ENCODE results near the gene ARMH3.

Gene ARMH3

GRCh38 chr10:101967713-101968112, 88.3 kb downstream of the ARMH3 start:
- Histone ChIP-seq H3K4me1 (ENCODE audit: low read length) (peaks cover 73% of the 10 kb centered on the region), H3K9me3 (replicated peaks; ENCODE audit: insufficient read depth, low read length) (no peaks in the 10 kb centered on the region), H3K4me2 (ENCODE audit: low read depth, low read length) (peak overlapping the region; percentile 64; the same call in 1 of the 2 replicates), H3K27ac (ENCODE audit: low read length) (peak overlapping the region; percentile 92; the same call in 1 of the 2 replicates), H4K20me1 (ENCODE audit: insufficient read depth, low read length) (no peaks in the 10 kb centered on the region), H3K9me2 (replicated peaks; ENCODE audit: insufficient read depth, low read length) (no peaks in the 10 kb centered on the region), H3K27me3 (replicated peaks; ENCODE audit: insufficient read depth, low read length) (no peaks in the 10 kb centered on the region), H3K36me3 (replicated peaks; ENCODE audit: insufficient read depth, low read length) (no peaks in the 10 kb centered on the region), H3K9ac (ENCODE audit: low read length) (no peak overlapping the region), H3F3A (ENCODE audit: insufficient read depth, low read length) (peaks cover 43% of the 10 kb centered on the region), H3K79me2 (ENCODE audit: low read length) (0 out of 2 replicates have a peak, but pooled peaks cover 4% of the 10 kb centered on the region), H2AFZ (ENCODE audit: low read length) (no peak overlapping the region), H3K4me3 (ENCODE audit: low read length) (no peak overlapping the region)
- DNase-seq = no peak
- no peak for TF ChIP-seq EZH2phosphoT487 (IDR thresholded peaks at IDR 0.05; ENCODE audit: low read length)
- no peak for TF ChIP-seq EZH2 (optimal IDR thresholded peaks at IDR 0.05; ENCODE audit: low read depth, low read length)
- no peak for TF ChIP-seq CTCF (IDR thresholded peaks at IDR 0.05; ENCODE audit: low read length)

GRCh38 chr10:101967119-101967518, 88.9 kb downstream of the ARMH3 start:
- Histone ChIP-seq H3F3A (ENCODE audit: insufficient read depth, low read length) (peaks cover 40% of the 10 kb centered on the region), H3K9me2 (replicated peaks; ENCODE audit: insufficient read depth, low read length) (no peaks in the 10 kb centered on the region), H2AFZ (ENCODE audit: low read length) (no peak overlapping the region), H3K4me1 (ENCODE audit: low read length) (peaks cover 67% of the 10 kb centered on the region), H3K9me3 (replicated peaks; ENCODE audit: insufficient read depth, low read length) (no peaks in the 10 kb centered on the region), H3K4me3 (ENCODE audit: low read length) (no peak overlapping the region), H3K4me2 (ENCODE audit: low read depth, low read length) (peak overlapping the region; percentile 24), H3K27ac (ENCODE audit: low read length) (peak overlapping the region; percentile 26; the same call in 1 of the 2 replicates), H3K27me3 (replicated peaks; ENCODE audit: insufficient read depth, low read length) (no peaks in the 10 kb centered on the region), H4K20me1 (ENCODE audit: insufficient read depth, low read length) (no peaks in the 10 kb centered on the region), H3K36me3 (replicated peaks; ENCODE audit: insufficient read depth, low read length) (no peaks in the 10 kb centered on the region), H3K9ac (ENCODE audit: low read length) (no peak overlapping the region; the same call in 1 of the 2 replicates), H3K79me2 (ENCODE audit: low read length) (no peaks in the 10 kb centered on the region)
- no peak for DNase-seq
- TF ChIP-seq CTCF (IDR thresholded peaks at IDR 0.05; ENCODE audit: low read length) = no peak

GRCh38 chr10:101965075-101965765, 90.8 kb downstream of the ARMH3 start:
- Histone ChIP-seq H2AFZ (ENCODE audit: low read length) (peak overlapping the region; percentile 0; the same call in 1 of the 2 replicates), H3F3A (ENCODE audit: insufficient read depth, low read length) (peaks cover 29% of the 10 kb centered on the region), H3K4me1 (ENCODE audit: low read length) (peaks cover 50% of the 10 kb centered on the region), H3K9me2 (replicated peaks; ENCODE audit: insufficient read depth, low read length) (no peaks in the 10 kb centered on the region), H3K27ac (ENCODE audit: low read length) (peak overlapping the region; percentile 28; the same call in 1 of the 2 replicates), H3K4me2 (ENCODE audit: low read depth, low read length) (peak overlapping the region; percentile 3; the same call in 1 of the 2 replicates), H4K20me1 (ENCODE audit: insufficient read depth, low read length) (no peaks in the 10 kb centered on the region), H3K36me3 (replicated peaks; ENCODE audit: insufficient read depth, low read length) (no peaks in the 10 kb centered on the region), H3K27me3 (replicated peaks; ENCODE audit: insufficient read depth, low read length) (no peaks in the 10 kb centered on the region), H3K9ac (ENCODE audit: low read length) (no peak overlapping the region), H3K9me3 (replicated peaks; ENCODE audit: insufficient read depth, low read length) (no peaks in the 10 kb centered on the region), H3K79me2 (ENCODE audit: low read length) (no peaks in the 10 kb centered on the region), H3K4me3 (ENCODE audit: low read length) (no peak overlapping the region)
- no peak for DNase-seq
- TF ChIP-seq EZH2phosphoT487 (IDR thresholded peaks at IDR 0.05; ENCODE audit: low read length) = no peak
- TF ChIP-seq EZH2 (optimal IDR thresholded peaks at IDR 0.05; ENCODE audit: low read depth, low read length) = no peak
- no peak for TF ChIP-seq CTCF (IDR thresholded peaks at IDR 0.05; ENCODE audit: low read length)
